HG03280 (cell line): Measurements from ENCODE around the gene GRB2.
A peak's percentile ranks its signal among the peaks of the same experiment; 100 is the strongest.
"Not testable (repeated sequence)": the region's sequence is repeated elsewhere in the genome, so short reads cannot be mapped to it uniquely, and the experiment has no call there.

Experiments used
- ATAC-seq: cut with Tn5 transposase; IDR thresholded peaks from one replicate; pipeline ENCODE4 v1.9.1; 2021; ENCODE audit warnings: mild to moderate bottlenecking, moderate library complexity; ENCODE audit not compliant: unreplicated experiment

Gene GRB2

GRCh38 chr17:75288770-75289114 lies 116.7 kb downstream of the GRB2 start:
- ATAC-seq: peak; percentile 7

GRCh38 chr17:75288359-75288758 lies 117.1 kb downstream of the GRB2 start:
- no peak for ATAC-seq

- ATAC-seq: no peak
Measured at GRCh38 chr17:75287221-75287620, 118.3 kb downstream of the GRB2 start.

- ATAC-seq: no peak
Measured at GRCh38 chr17:75285123-75285522, 120.4 kb downstream of the GRB2 start.

GRCh38 chr17:75280189-75280588 lies 125.3 kb downstream of the GRB2 start:
- ATAC-seq: not testable (repeated sequence)

- no peak for ATAC-seq
Measured at GRCh38 chr17:75277664-75278071, 127.8 kb downstream of the GRB2 start.

- no peak for ATAC-seq
Measured at GRCh38 chr17:75273977-75274708, 131.3 kb downstream of the GRB2 start.

GRCh38 chr17:75272848-75273184 lies 132.7 kb downstream of the GRB2 start:
- no peak for ATAC-seq

GRCh38 chr17:75271955-75272847 lies 133.3 kb downstream of the GRB2 start:
- no peak for ATAC-seq

GRCh38 chr17:75271233-75271954 lies 134.1 kb downstream of the GRB2 start:
- peak; percentile 77 for ATAC-seq

- ATAC-seq: no peak
Measured at GRCh38 chr17:75270966-75271232, 134.6 kb downstream of the GRB2 start, which contains the start of gene MIF4GD. Gene MIF4GD, minus strand, starts transcription at chr17:75271231. Its CDS starts 1,036 bp downstream, at chr17:75270195.

- ATAC-seq: peak; percentile 33
Measured at GRCh38 chr17:75270218-75270965, 135.1 kb downstream of the GRB2 start.

GRCh38 chr17:75269844-75270217 lies 135.6 kb downstream of the GRB2 start:
- ATAC-seq: peak; percentile 1
